SK-N-MC (cell line): ENCODE results near the gene STRBP.

ENCODE experiments used
- EZH2 ChIP-seq: fragments of 200-600 bp; sonication (generic); IDR thresholded peaks from one replicate; pipeline ENCODE4 v1.6.1; 2017; ENCODE audit warnings: antibody characterized with exemption
- FOXP2 ChIP-seq: optimal IDR thresholded peaks from 2 replicates; pipeline ENCODE3; 2011; ENCODE audit warnings: mild to moderate bottlenecking, moderate library complexity; ENCODE audit not compliant: insufficient read depth; ENCODE audit errors: extremely low read length, control extremely low read depth
- POLR2AphosphoS5 ChIP-seq: IDR thresholded peaks from 2 replicates; pipeline ENCODE4 v1.6.1; 2012; ENCODE audit warnings: mild to moderate bottlenecking, low read depth, low read length, borderline replicate concordance

DNA sequence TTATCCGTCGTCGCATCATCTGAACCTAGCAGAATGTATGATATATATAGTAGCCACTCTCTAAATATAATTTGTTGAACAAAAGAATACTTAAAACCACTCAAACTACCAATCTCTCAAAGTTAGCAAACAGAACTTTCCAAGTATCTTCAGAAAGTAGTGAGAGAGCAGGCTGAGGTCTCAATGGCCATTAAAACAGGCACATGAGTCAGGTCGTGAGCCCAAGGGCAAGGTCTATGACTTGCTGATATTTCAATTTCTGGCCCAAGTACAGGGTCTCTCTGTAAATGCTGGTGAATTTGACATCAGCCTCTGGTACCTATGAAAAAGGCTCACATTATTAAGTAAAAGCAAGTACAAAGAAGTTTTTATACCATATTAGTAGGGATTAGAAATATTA, 139.8 kb downstream of the STRBP start:
- TF ChIP-seq POLR2AphosphoS5, result no peak
- TF ChIP-seq EZH2, result no peak
- TF ChIP-seq FOXP2, result no peak
